GM12878 (cell line): ENCODE results near the gene FKBP7. TPM values are rescaled to one million over a fixed set of nuclear protein-coding genes. Genes with fewer than 3 reads are reported as not detected.

Source experiments
- ATAC-seq: fragments of 200-7000 bp; cut with Tn5 transposase; 3 replicates; pipeline ENCODE4 v1.9.1; 2020; ENCODE audit warnings: mild to moderate bottlenecking, moderate library complexity
- BruUV-seq: library from RNA; stranded (reverse); fragments of 400-500 nt; replicated peaks from 2 replicates; lab custom pipeline; 2021; lab: Mats Ljungman, UMichigan
- CTCF ChIA-PET: fragments of 300-600 bp; sonication (Branson Sonifier 250); formaldehyde crosslinking; extraction: SDS; loops from one replicate; lab custom pipeline; 2021; ENCODE audit warnings: inconsistent platforms; lab: Yijun Ruan, JAX
- POLR2A ChIA-PET: fragments of 350-600 bp; formaldehyde crosslinking; extraction: SDS; loops from one replicate; lab custom pipeline; 2021; ENCODE audit warnings: inconsistent platforms; lab: Charles Lee
- RAD21 ChIA-PET: fragments of 300-600 bp; sonication (Branson Sonifier 250); formaldehyde crosslinking; loops from one replicate; lab custom pipeline; 2023; ENCODE audit warnings: antibody characterized with exemption; ENCODE audit not compliant: unreplicated experiment; lab: Charles Lee
- SMC1A ChIA-PET: fragments of 300-600 bp; sonication (Branson Sonifier 250); formaldehyde crosslinking; loops from one replicate; lab custom pipeline; 2023; ENCODE audit not compliant: unreplicated experiment, uncharacterized antibody; lab: Charles Lee
- DNase-seq: peaks from one replicate; pipeline ENCODE4 v3.0.0-alpha.2; 2011; ENCODE audit warnings: low read depth, low spot score
- FAIRE-seq: peaks from 3 replicates; lab custom pipeline; 2011; peaks lifted over from hg19 to GRCh38; lab: Jason Lieb, UNC
- H2AFZ ChIP-seq: 2 replicates; pipeline ENCODE4 v1.6.0; 2011; ENCODE audit warnings: low read depth, low read length, control low read depth; ENCODE audit not compliant: control insufficient read depth
- H3K27ac ChIP-seq: 2 replicates; pipeline ENCODE4 v1.5.1; 2011; ENCODE audit warnings: control low read depth; ENCODE audit not compliant: control insufficient read depth, insufficient read depth
- H3K27me3 ChIP-seq, 2 experiments: replicated peaks in 1 of 2; 2 replicates each; pipeline versions ENCODE4 v1.6.0 to v1.6.1; 2011; ENCODE audit warnings: low read length in 1 of 2; ENCODE audit not compliant: control insufficient read depth in 2 of 2, insufficient read depth in 2 of 2
- H3K36me3 ChIP-seq, 2 experiments: 2 replicates each; pipeline ENCODE4 v1.5.1; 2011; ENCODE audit warnings: low read length in 1 of 2; ENCODE audit not compliant: control insufficient read depth in 2 of 2, insufficient read depth in 2 of 2
- H3K4me1 ChIP-seq: 2 replicates; pipeline ENCODE4 v1.6.1; 2011; ENCODE audit warnings: mild to moderate bottlenecking, low read length, moderate library complexity, mixed read lengths; ENCODE audit not compliant: control insufficient read depth, insufficient read depth
- H3K4me2 ChIP-seq: 2 replicates; pipeline ENCODE4 v1.6.0; 2011; ENCODE audit warnings: control low read depth; ENCODE audit not compliant: control insufficient read depth, insufficient read depth
- H3K4me3 ChIP-seq: fragments of 200-600 bp; sonication (generic); 2 replicates; pipeline ENCODE4 v1.5.1; 2016
- H3K79me2 ChIP-seq: 2 replicates; pipeline ENCODE4 v1.6.0; 2011; ENCODE audit warnings: low read length; ENCODE audit not compliant: control insufficient read depth, insufficient read depth
- H3K9ac ChIP-seq: 2 replicates; pipeline ENCODE4 v1.8.0; 2011; ENCODE audit warnings: low read length, control low read depth, mixed read lengths; ENCODE audit not compliant: control insufficient read depth, insufficient read depth
- H3K9me3 ChIP-seq: replicated peaks from 3 replicates; pipeline ENCODE4 v1.5.1; 2011; ENCODE audit warnings: mild to moderate bottlenecking, low read length; ENCODE audit not compliant: control insufficient read depth, insufficient read depth
- H4K20me1 ChIP-seq: 2 replicates; pipeline ENCODE4 v1.6.0; 2011; ENCODE audit not compliant: control insufficient read depth, insufficient read depth
- BCLAF1 ChIP-seq: fragments of 450-650 bp; IDR thresholded peaks from 2 replicates; pipeline ENCODE4 v1.6.1; 2017; ENCODE audit warnings: antibody characterized with exemption, mild to moderate bottlenecking, moderate library complexity
- CBFB ChIP-seq: IDR thresholded peaks from 2 replicates; pipeline ENCODE4 v1.6.1; 2016; ENCODE audit warnings: antibody characterized with exemption, low read depth
- CHD1 ChIP-seq: IDR thresholded peaks from 2 replicates; pipeline ENCODE4 v1.6.1; 2012; ENCODE audit warnings: low read depth, low read length, improper control_type of control experiment
- NFYB ChIP-seq: IDR thresholded peaks from 2 replicates; pipeline ENCODE4 v1.6.1; 2011; ENCODE audit warnings: low read depth, mild to moderate bottlenecking, low read length, improper control_type of control experiment, moderate library complexity; ENCODE audit not compliant: insufficient read depth
- PAX8 ChIP-seq: fragments of 450-650 bp; IDR thresholded peaks from 2 replicates; pipeline ENCODE4 v1.6.1; 2017; ENCODE audit warnings: mild to moderate bottlenecking, moderate library complexity
- RELA ChIP-seq: fragments of 450-650 bp; IDR thresholded peaks from 2 replicates; pipeline ENCODE4 v1.8.0; 2014; ENCODE audit warnings: borderline replicate concordance; ENCODE audit not compliant: partially characterized antibody
- SMAD5 ChIP-seq: IDR thresholded peaks from 2 replicates; pipeline ENCODE4 v1.6.1; 2016; ENCODE audit warnings: antibody characterized with exemption, low read depth
- SP1 ChIP-seq: IDR thresholded peaks from one replicate; pipeline ENCODE4 v1.6.1; 2011; ENCODE audit warnings: low read depth, low read length
- ZNF622 ChIP-seq: fragments of 450-650 bp; IDR thresholded peaks from 2 replicates; pipeline ENCODE4 v1.6.1; 2017; ENCODE audit warnings: mild to moderate bottlenecking, inconsistent platforms
- WGBS: methylation state at CpG from one replicate; pipeline ENCODE4 v1.1.6; 2016; ENCODE audit warnings: low lambda C conversion rate; ENCODE audit not compliant: insufficient replicate concordance, insufficient coverage; ENCODE audit errors: missing lambda C conversion rate; 5-methylcytosine and 5-hydroxymethylcytosine counted together
- in situ Hi-C: fragments of 300-500 bp; cut with MboI; formaldehyde crosslinking; loops from 9 replicates; pipeline ENCODE4 v1.14.3; 2018; ENCODE audit warnings: mixed read lengths
- intact Hi-C: fragments of 100-400 bp; cut with micrococcal nuclease; formaldehyde crosslinking; loops from one replicate; pipeline ENCODE4 v1.14.2; 2022; ENCODE audit not compliant: unreplicated experiment
- polyA plus RNA-seq, 11 experiments: library from polyadenylated mRNA; depleted of rRNA in 4 of 11; unstranded in 6 of 11; stranded (reverse) in 5 of 11; fragments of >200 nt; fragmentation: Nextera tagmentation in 4 of 11; fragmentation: Illumina TruSeq in 1 of 11; extraction: Ambion mirVana in 4 of 11; extraction: Trizol in 1 of 11; gene quantifications; 1 replicate in 1 of 11; 2 replicates in 10 of 11; pipeline versions ENCODE4 v1.2.1 to v1.2.3, GENCODE V29; 2011 to 2016; ENCODE audit warnings: inconsistent platforms in 2 of 11, missing spikeins in 2 of 11, low read depth in 1 of 11
- total RNA-seq, 4 experiments: library from RNA; depleted of rRNA in 3 of 4; stranded (reverse); fragments of >200 nt in 3 of 4; fragmentation: Illumina TruSeq in 1 of 4; extraction: Trizol in 1 of 4; gene quantifications; 2 replicates each; pipeline versions ENCODE4 v1.2.1 to v1.2.3, GENCODE V29; 2013 to 2021

Gene FKBP7
- total and polyA plus RNA-seq, 10 of the 15 experiments (the other 5 are each of a cell fraction or from before 2014, with no cell fraction given), result 5.6 to 16.7 (median 12.5) TPM

- POLR2A ChIA-PET, result no interaction called here
- WGBS, result 97% methylated on average over 2 of the region's 2 CpGs
- in situ Hi-C loops, result no loop called here
- peaks cover 2 to 32% of the 10 kb centered on the region in 2 experiments; a peak in 3 of 4 replicates for H3K36me3 ChIP-seq
- CTCF ChIA-PET, result interaction anchor here (1.0 kb wide), 2 partner anchors 11 to 22 kb away, joined by 3 to 5 read pairs; no protein-coding TSS in a partner anchor
- ATAC-seq (no peak), DNase-seq (no peak)
- no peak overlapping the region for H3K4me2 ChIP-seq
- RAD21 ChIA-PET, result no interaction called here
- intact Hi-C loops, result no loop called here
- no peaks in the 10 kb centered on the region for H4K20me1 ChIP-seq
- no TSS peak for BruUV-seq
- TF ChIP-seq SP1, result no peak
- no peak for TF ChIP-seq CBFB
- no peak for TF ChIP-seq CHD1
- TF ChIP-seq NFYB, result no peak
- no peak for TF ChIP-seq PAX8
- TF ChIP-seq BCLAF1, result no peak
- TF ChIP-seq ZNF622, result no peak
- TF ChIP-seq SMAD5, result no peak
- TF ChIP-seq RELA, result no peak
- TF ChIP-seq, all 136 proteins: peak for 0
- Histone ChIP-seq H3K4me3 (no peak overlapping the region), H3K4me1 (no peaks in the 10 kb centered on the region), H3K27me3 (no peaks in the 10 kb centered on the region), H3K9me3 (no peaks in the 10 kb centered on the region), H3K9ac (no peak overlapping the region), H2AFZ (no peak overlapping the region), H3K27ac (no peak overlapping the region), H3K79me2 (no peaks in the 10 kb centered on the region)
- FAIRE-seq, result no peak
- SMC1A ChIA-PET, result no interaction called here
Measured at GRCh38 chr2:178436662-178437061, 41.7 kb downstream of the FKBP7 start.
